HepG2 (cell line): ENCODE measurements around the gene EPHA1. TPM values are rescaled to one million over a fixed set of nuclear protein-coding genes. Genes with fewer than 3 reads are reported as not detected.

Experiments
- ATAC-seq: fragments of 200-7000 bp; cut with Tn5 transposase; 3 replicates; pipeline ENCODE4 v1.9.1; 2020; ENCODE audit warnings: mild to moderate bottlenecking, moderate library complexity
- BruUV-seq: library from RNA; stranded (reverse); fragments of 400-500 nt; replicated peaks from 2 replicates; lab custom pipeline; 2021; lab: Mats Ljungman, UMichigan
- CTCF ChIA-PET: fragments of 300-600 bp; formaldehyde crosslinking; extraction: SDS; loops from one replicate; lab custom pipeline; 2021; ENCODE audit warnings: low total read pairs, inconsistent platforms, low intra/inter-chr PET ratio; lab: Yijun Ruan, JAX
- POLR2A ChIA-PET: fragments of 350-600 bp; sonication (Branson Sonifier 250); formaldehyde crosslinking; loops from one replicate; lab custom pipeline; 2020; ENCODE audit warnings: antibody characterized with exemption, inconsistent platforms; lab: Yijun Ruan, JAX
- DNase-seq: peaks from one replicate; pipeline ENCODE4 v3.0.0-alpha.2; 2015; ENCODE audit warnings: low spot score
- FAIRE-seq: peaks from 3 replicates; lab custom pipeline; 2011; peaks lifted over from hg19 to GRCh38; lab: Jason Lieb, UNC
- H2AFZ ChIP-seq: one replicate; pipeline ENCODE4 v1.6.1; 2011; ENCODE audit warnings: low read length, inconsistent platforms
- H3K27ac ChIP-seq: fragments of 300-600 bp; 3 replicates; pipeline ENCODE4 v1.8.0; 2011; ENCODE audit warnings: mixed run types, mild to moderate bottlenecking, mixed read lengths, low read length, inconsistent platforms; ENCODE audit not compliant: insufficient read depth; ENCODE audit errors: extremely low read length
- H3K27me3 ChIP-seq, 2 experiments: fragments of 200-600 bp in 1 of 2; 2 replicates in 1 of 2; 3 replicates in 1 of 2; pipeline versions ENCODE4 v1.6.0 to v1.8.0; 2011; ENCODE audit warnings: low read length in 2 of 2, mild to moderate bottlenecking in 2 of 2, moderate library complexity in 2 of 2, inconsistent platforms in 1 of 2; ENCODE audit not compliant: insufficient read depth in 2 of 2, control insufficient read depth in 1 of 2
- H3K36me3 ChIP-seq, 2 experiments: fragments of 200-600 bp in 1 of 2; replicated peaks in 1 of 2; 2 replicates in 1 of 2; 3 replicates in 1 of 2; pipeline versions ENCODE4 v1.5.1 to v1.8.0; 2011; ENCODE audit warnings: low read length in 2 of 2, inconsistent platforms in 1 of 2; ENCODE audit not compliant: insufficient read depth in 2 of 2, control insufficient read depth in 1 of 2
- H3K4me1 ChIP-seq: 2 replicates; pipeline ENCODE4 v1.5.1; 2012; ENCODE audit warnings: low read length, inconsistent platforms; ENCODE audit not compliant: insufficient read depth
- H3K4me2 ChIP-seq: 2 replicates; pipeline ENCODE4 v1.6.0; 2011; ENCODE audit warnings: low read depth, low read length, inconsistent platforms
- H3K4me3 ChIP-seq, 3 experiments: fragments of 200-600 bp in 1 of 3; sonication (generic), shearing (Covaris generic) in 1 of 3; replicated peaks in 1 of 3; 2 replicates each; pipeline ENCODE4 v1.5.1; 2011 to 2016; ENCODE audit warnings: low read length in 3 of 3, inconsistent platforms in 2 of 3, low read depth in 2 of 3, mild to moderate bottlenecking in 2 of 3, control low read depth in 1 of 3, mixed read lengths in 1 of 3; ENCODE audit not compliant: insufficient read depth in 1 of 3
- H3K79me2 ChIP-seq: one replicate; pipeline ENCODE4 v1.6.1; 2011; ENCODE audit warnings: low read length, inconsistent platforms; ENCODE audit not compliant: insufficient read depth
- H3K9ac ChIP-seq: 2 replicates; pipeline ENCODE4 v1.6.0; 2011; ENCODE audit warnings: mild to moderate bottlenecking, low read depth, low read length, inconsistent platforms; ENCODE audit not compliant: insufficient read depth
- H3K9me3 ChIP-seq: 2 replicates; pipeline ENCODE4 v1.5.1; 2012; ENCODE audit warnings: mild to moderate bottlenecking, low read length
- H4K20me1 ChIP-seq: 2 replicates; pipeline ENCODE4 v1.6.0; 2011; ENCODE audit warnings: inconsistent platforms, mild to moderate bottlenecking, low read length, moderate library complexity; ENCODE audit not compliant: insufficient read depth
- AGO2 ChIP-seq: fragments of 200-400 bp; formaldehyde crosslinking; optimal IDR thresholded peaks from 2 replicates; pipeline ENCODE3; 2017; ENCODE audit warnings: mild to moderate bottlenecking, low read depth, low read length, moderate library complexity
- BCL3 ChIP-seq: sonication (generic); formaldehyde crosslinking; IDR thresholded peaks from 2 replicates; pipeline ENCODE4 v1.5.1; 2020; ENCODE audit warnings: mild to moderate bottlenecking, missing genetic modification reagents, moderate library complexity
- CBFB ChIP-seq: sonication (generic); formaldehyde crosslinking; IDR thresholded peaks from 2 replicates; pipeline ENCODE4 v1.4.0; 2020; ENCODE audit warnings: missing genetic modification reagents
- EHMT2 ChIP-seq: fragments of 200-600 bp; sonication (generic); IDR thresholded peaks from 2 replicates; pipeline ENCODE4 v1.7.0; 2017; ENCODE audit warnings: antibody characterized with exemption, low read depth, low read length, borderline replicate concordance
- FOXA3 ChIP-seq: IDR thresholded peaks from 2 replicates; pipeline ENCODE4 v1.6.1; 2016; ENCODE audit warnings: missing genetic modification reagents, missing compliant biosample characterization
- HNRNPL ChIP-seq: fragments of 200-400 bp; formaldehyde crosslinking; IDR thresholded peaks from 2 replicates; pipeline ENCODE4 v1.6.1; 2017; ENCODE audit warnings: mild to moderate bottlenecking, low read depth, low read length
- IKZF4 ChIP-seq: sonication (generic); formaldehyde crosslinking; IDR thresholded peaks from 2 replicates; pipeline ENCODE4 v1.5.1; 2020; ENCODE audit warnings: borderline replicate concordance, mild to moderate bottlenecking, low read depth, missing genetic modification reagents; ENCODE audit errors: not compliant biosample characterization
- KLF16 ChIP-seq, 2 experiments: sonication (generic) in 1 of 2; formaldehyde crosslinking in 1 of 2; IDR thresholded peaks; 2 replicates each; pipeline versions ENCODE4 v1.6.1 to v1.8.0; 2016 to 2023; ENCODE audit warnings: missing genetic modification reagents in 2 of 2, missing compliant biosample characterization in 1 of 2
- POLR2AphosphoS5 ChIP-seq: IDR thresholded peaks from 2 replicates; pipeline ENCODE4 v1.6.1; 2012; ENCODE audit warnings: low read depth, low read length
- RELA ChIP-seq: sonication (generic); formaldehyde crosslinking; IDR thresholded peaks from 2 replicates; pipeline ENCODE4 v1.4.0; 2020; ENCODE audit warnings: missing genetic modification reagents
- SAP130 ChIP-seq: IDR thresholded peaks from 2 replicates; pipeline ENCODE4 v1.6.1; 2016; ENCODE audit warnings: low read depth
- SNAPC2 ChIP-seq: sonication (generic); formaldehyde crosslinking; IDR thresholded peaks from 2 replicates; pipeline ENCODE4 v1.8.1; 2022; ENCODE audit warnings: mild to moderate bottlenecking, missing genetic modification reagents
- SP140L ChIP-seq: sonication (generic); formaldehyde crosslinking; IDR thresholded peaks from 2 replicates; pipeline ENCODE4 v1.4.0; 2020; ENCODE audit warnings: missing genetic modification reagents, borderline replicate concordance
- TP53 ChIP-seq: sonication (generic); formaldehyde crosslinking; conservative IDR thresholded peaks from 2 replicates; pipeline ENCODE4 v1.4.0; 2020; ENCODE audit warnings: missing genetic modification reagents
- ZBTB21 ChIP-seq: sonication (generic); formaldehyde crosslinking; IDR thresholded peaks from 2 replicates; pipeline ENCODE4 v1.4.0; 2020; ENCODE audit warnings: missing genetic modification reagents
- ZFP36L2 ChIP-seq: sonication (generic); formaldehyde crosslinking; IDR thresholded peaks from 2 replicates; pipeline ENCODE4 v1.4.0; 2020; ENCODE audit warnings: missing genetic modification reagents
- ZNF335 ChIP-seq: sonication (generic); formaldehyde crosslinking; IDR thresholded peaks from 2 replicates; pipeline ENCODE4 v1.4.0; 2020; ENCODE audit warnings: missing genetic modification reagents
- ZNF563 ChIP-seq: sonication (generic); formaldehyde crosslinking; IDR thresholded peaks from 2 replicates; pipeline ENCODE4 v1.8.0; 2022; ENCODE audit warnings: mild to moderate bottlenecking, moderate library complexity, missing genetic modification reagents
- ZNF607 ChIP-seq: sonication (generic); formaldehyde crosslinking; IDR thresholded peaks from 2 replicates; pipeline ENCODE4 v1.5.1; 2020; ENCODE audit warnings: missing genetic modification reagents, mild to moderate bottlenecking, borderline replicate concordance
- WGBS: methylation state at CpG from one replicate; pipeline ENCODE4 v1.1.6; 2017; ENCODE audit warnings: low lambda C conversion rate; 5-methylcytosine and 5-hydroxymethylcytosine counted together
- in situ Hi-C: cut with HindIII; loops from 2 replicates; pipeline ENCODE4 v1.10.0; 2017; ENCODE audit warnings: low pct_unique_long_range_greater_than_20kb; ENCODE audit not compliant: extremely low pct_ligation_motif_present
- intact Hi-C: fragments of 100-400 bp; cut with micrococcal nuclease; formaldehyde crosslinking; loops from one replicate; pipeline ENCODE4 v1.10.0; 2022; ENCODE audit not compliant: unreplicated experiment
- polyA plus RNA-seq, 8 experiments: library from polyadenylated mRNA; depleted of rRNA in 3 of 8; stranded (reverse) in 7 of 8; unstranded in 1 of 8; fragments of >200 nt; fragmentation: Illumina TruSeq in 4 of 8; extraction: Trizol in 4 of 8; gene quantifications; 2 replicates each; pipeline versions ENCODE4 v1.2.1 to v1.2.3, GENCODE V29; 2011 to 2016; ENCODE audit warnings: low read depth in 4 of 8, missing spikeins in 1 of 8, mixed read lengths in 1 of 8; ENCODE audit not compliant: insufficient read depth in 1 of 8
- total RNA-seq, 5 experiments: library from RNA; depleted of rRNA; stranded (reverse); fragments of >200 nt; fragmentation: Illumina TruSeq; extraction: Trizol; gene quantifications; 2 replicates each; pipeline ENCODE4 v1.2.3, GENCODE V29; 2016; ENCODE audit warnings: low read depth in 1 of 5

Gene EPHA1
- total and polyA plus RNA-seq, 2 of the 13 experiments (the other 11 are each of a cell fraction or from before 2014, with no cell fraction given) = 4.6 to 17.1 TPM

GRCh38 chr7:143418681-143419458 lies 10.2 kb upstream of the EPHA1 start:
- no peak for TF ChIP-seq CBFB (CRISPR knock-in tag)
- TF ChIP-seq AGO2 = no peak
- no peak for TF ChIP-seq SNAPC2 (CRISPR knock-in tag)
- no peak for TF ChIP-seq ZBTB21
- no peak for TF ChIP-seq POLR2AphosphoS5
- TF ChIP-seq SAP130 (CRISPR knock-in tag) = no peak
- TF ChIP-seq FOXA3 (CRISPR knock-in tag) = no peak
- TF ChIP-seq RELA (CRISPR knock-in tag) = no peak
- no peak for TF ChIP-seq TP53 (CRISPR knock-in tag)
- no peak for TF ChIP-seq IKZF4 (CRISPR knock-in tag)
- no peak for TF ChIP-seq ZNF563
- no peak for TF ChIP-seq HNRNPL
- TF ChIP-seq ZFP36L2 (CRISPR knock-in tag) = no peak
- no peak for TF ChIP-seq EHMT2
- TF ChIP-seq SP140L (CRISPR knock-in tag) = no peak
- TF ChIP-seq ZNF335 (CRISPR knock-in tag) = no peak
- no peak for TF ChIP-seq ZNF607 (CRISPR knock-in tag)
- no peak for TF ChIP-seq BCL3 (CRISPR knock-in tag)
- no peak for TF ChIP-seq KLF16 (CRISPR knock-in tag; IDR thresholded peaks at IDR 0.05)
- TF ChIP-seq, all 625 proteins: peak for 0
- WGBS = 35% methylated on average over 11 of the region's 11 CpGs
- Histone ChIP-seq H3K4me2 (no peak overlapping the region), H3K4me1 (no peaks in the 10 kb centered on the region), H4K20me1 (no peaks in the 10 kb centered on the region), H3K9ac (no peak overlapping the region), H3K4me3 (no peak overlapping the region), H3K27me3 (peaks cover 2 to 9% of the 10 kb centered on the region in 2 experiments; a peak in 2 of 5 replicates), H3K79me2 (no peaks in the 10 kb centered on the region), H2AFZ (no peak overlapping the region), H3K9me3 (no peaks in the 10 kb centered on the region), H3K27ac (no peak overlapping the region), H3K36me3 (no peaks in the 10 kb centered on the region)
- ATAC-seq (no peak), FAIRE-seq (no peak), DNase-seq (no peak)
- ChIA-PET POLR2A (no interaction called here), CTCF (no interaction called here)
- BruUV-seq = no TSS peak
- intact Hi-C loops = no loop called here
- in situ Hi-C loops = loop anchor here (5.0 kb wide), 2 partner anchors 37 to 97 kb away; partner anchors contain the start of gene ZYX
